Right ventricle myocardium superior (tissue), 1 donor: Measurements from ENCODE around the gene SLC35F3. TPM values are rescaled to one million over a fixed set of nuclear protein-coding genes. Genes with fewer than 3 reads are reported as not detected.
"Not testable (repeated sequence)": the region's sequence is repeated elsewhere in the genome, so short reads cannot be mapped to it uniquely, and the experiment has no call there.

Experiments
- ATAC-seq: fragments of 200-7000 bp; cut with Tn5 transposase; one replicate; pipeline ENCODE4 v1.9.1; 2020; ENCODE audit warnings: mild to moderate bottlenecking; ENCODE audit not compliant: poor library complexity
- DNase-seq: peaks from one replicate; pipeline ENCODE4 v3.0.0-alpha.2; 2020
- intact Hi-C: fragments of 100-400 bp; cut with DNase I; formaldehyde crosslinking; loops from one replicate; pipeline ENCODE4 v1.11.2; 2022
- total RNA-seq: library from RNA; stranded (reverse); fragmentation: NEBNext Ultra II Directional; extraction: Animal tissue kit (Norgen Biotek cat#: 25700); gene quantifications from one replicate; pipeline ENCODE4 v1.2.1, GENCODE V29; 2021
- donor health status: DM: no; HTN: yes; CAD: no; lungs with severe emphysema.

SLC35F3 gene
- total RNA-seq, 1 donor from 2014 or later = not detected

- intact Hi-C loops = no loop called here
- ATAC-seq (no peak), DNase-seq (no peak)
Observed at GRCh38 chr1:234120327-234120944, 216.0 kb downstream of the SLC35F3 start.

- DNase-seq, intact Hi-C loops, ATAC-seq: not testable (repeated sequence)
Observed at GRCh38 chr1:234121659-234122058, 217.2 kb downstream of the SLC35F3 start.

GRCh38 chr1:234122571-234122970 lies 218.1 kb downstream of the SLC35F3 start:
- ATAC-seq, intact Hi-C loops, DNase-seq: not testable (repeated sequence)

- DNase-seq (no peak), ATAC-seq (no peak)
- intact Hi-C loops = no loop called here
Observed at GRCh38 chr1:234123867-234124266, 219.4 kb downstream of the SLC35F3 start.

GRCh38 chr1:234125283-234125682 lies 220.8 kb downstream of the SLC35F3 start:
- intact Hi-C loops = no loop called here
- ATAC-seq (no peak), DNase-seq (no peak)

GRCh38 chr1:234125714-234126113 lies 221.2 kb downstream of the SLC35F3 start:
- intact Hi-C loops = no loop called here
- DNase-seq (no peak), ATAC-seq (no peak)

- intact Hi-C loops = no loop called here
- ATAC-seq (no peak), DNase-seq (no peak)
Observed at GRCh38 chr1:234127026-234127671, 222.7 kb downstream of the SLC35F3 start.

GRCh38 chr1:234132795-234133194 lies 228.3 kb downstream of the SLC35F3 start:
- intact Hi-C loops = no loop called here
- DNase-seq (no peak), ATAC-seq (no peak)

- DNase-seq (no peak), ATAC-seq (no peak)
- intact Hi-C loops = no loop called here
Observed at GRCh38 chr1:234134878-234135277, 230.4 kb downstream of the SLC35F3 start.

- no peak for ATAC-seq
- intact Hi-C loops = no loop called here
- DNase-seq = no peak
Observed at GRCh38 chr1:234135501-234135900, 231.0 kb downstream of the SLC35F3 start.

GRCh38 chr1:234136073-234136472 lies 231.6 kb downstream of the SLC35F3 start:
- intact Hi-C loops = no loop called here
- no peak for ATAC-seq
- DNase-seq = no peak

- intact Hi-C loops = no loop called here
- ATAC-seq = no peak
- no peak for DNase-seq
Observed at GRCh38 chr1:234139966-234140365, 235.5 kb downstream of the SLC35F3 start.

- intact Hi-C loops = no loop called here
Observed at GRCh38 chr1:234140388-234140787, 235.9 kb downstream of the SLC35F3 start.

GRCh38 chr1:234141006-234141405 lies 236.5 kb downstream of the SLC35F3 start:
- intact Hi-C loops = no loop called here
- DNase-seq (no peak), ATAC-seq (no peak)

More at GRCh38 chr1:234140388-234140787, 235.9 kb downstream of the SLC35F3 start:
- ATAC-seq = no peak
- DNase-seq = no peak

- no peak for DNase-seq
- intact Hi-C loops = no loop called here
- no peak for ATAC-seq
Observed at GRCh38 chr1:234143681-234144080, 239.2 kb downstream of the SLC35F3 start.

GRCh38 chr1:234144901-234145300 lies 240.4 kb downstream of the SLC35F3 start:
- intact Hi-C loops = no loop called here
- no peak for ATAC-seq
- DNase-seq = no peak

GRCh38 chr1:234148350-234148749 lies 243.9 kb downstream of the SLC35F3 start:
- no peak for DNase-seq
- intact Hi-C loops = no loop called here
- ATAC-seq = no peak

- intact Hi-C loops = no loop called here
- no peak for DNase-seq
- no peak for ATAC-seq
Observed at GRCh38 chr1:234148816-234149215, 244.3 kb downstream of the SLC35F3 start.

GRCh38 chr1:234149217-234149616 lies 244.7 kb downstream of the SLC35F3 start:
- DNase-seq (no peak), ATAC-seq (no peak)
- intact Hi-C loops = no loop called here

GRCh38 chr1:234150892-234151291 lies 246.4 kb downstream of the SLC35F3 start:
- intact Hi-C loops = loop anchor here (10.0 kb wide), 1 partner anchor 164 kb away; no protein-coding TSS in a partner anchor
- no peak for DNase-seq
- no peak for ATAC-seq
